ENCODE results near the gene OR2A1.
"Not testable (repeated sequence)": the region's sequence is repeated elsewhere in the genome, so short reads cannot be mapped to it uniquely, and the experiment has no call there.

Gene OR2A1

GRCh38 chr7:144311872-144312469 is at the start of gene OR2A1:
TSS of gene OR2A1 (plus strand) at chr7:144312419. CDS start at chr7:144318125, 5,706 bp downstream.
- DNase-seq = not testable (repeated sequence)

GRCh38 chr7:144264692-144265091 is 47.5 kb upstream of the OR2A1 start, which contains the start of gene OR2A7:
TSS of gene OR2A7 (minus strand) at chr7:144264792. CDS start at chr7:144259628, 5,164 bp downstream.
- not testable (repeated sequence) for DNase-seq

GRCh38 chr7:144269188-144269587 is 43.0 kb upstream of the OR2A1 start, which contains the start of gene CTAGE8:
TSS of gene CTAGE8 (minus strand) at chr7:144269288. CDS start at chr7:144269250, 38 bp downstream.
- DNase-seq = not testable (repeated sequence)

GRCh38 chr7:144275281-144275680 is 36.9 kb upstream of the OR2A1 start:
- DNase-seq = not testable (repeated sequence)

GRCh38 chr7:144280010-144280409 is 32.2 kb upstream of the OR2A1 start:
- not testable (repeated sequence) for DNase-seq

- not testable (repeated sequence) for DNase-seq
Measured at GRCh38 chr7:144281981-144282380, 30.2 kb upstream of the OR2A1 start.

GRCh38 chr7:144282490-144282889 is 29.7 kb upstream of the OR2A1 start:
- not testable (repeated sequence) for DNase-seq

GRCh38 chr7:144283716-144284115 is 28.5 kb upstream of the OR2A1 start:
- DNase-seq = not testable (repeated sequence)

- DNase-seq = not testable (repeated sequence)
Measured at GRCh38 chr7:144287171-144287784, 24.9 kb upstream of the OR2A1 start.

- DNase-seq = peak; percentile 19
Measured at GRCh38 chr7:144291607-144292006, 20.6 kb upstream of the OR2A1 start.

GRCh38 chr7:144292384-144293161 is 19.6 kb upstream of the OR2A1 start:
- DNase-seq = not testable (repeated sequence)

- DNase-seq = not testable (repeated sequence)
Measured at GRCh38 chr7:144293794-144294499, 18.3 kb upstream of the OR2A1 start.

GRCh38 chr7:144302578-144303303 is 9.5 kb upstream of the OR2A1 start:
- DNase-seq = not testable (repeated sequence)

GRCh38 chr7:144303607-144304006 is 8.6 kb upstream of the OR2A1 start:
- DNase-seq = not testable (repeated sequence)

GRCh38 chr7:144305156-144305555 is 7.1 kb upstream of the OR2A1 start:
- DNase-seq = not testable (repeated sequence)

- DNase-seq = not testable (repeated sequence)
Measured at GRCh38 chr7:144309702-144310101, 2.5 kb upstream of the OR2A1 start.

GRCh38 chr7:144311218-144311617 is 1.0 kb upstream of the OR2A1 start:
- DNase-seq = not testable (repeated sequence)

- not testable (repeated sequence) for DNase-seq
Measured at GRCh38 chr7:144317537-144317936, 5.3 kb downstream of the OR2A1 start.

- not testable (repeated sequence) for DNase-seq
Measured at GRCh38 chr7:144319547-144319946, 7.3 kb downstream of the OR2A1 start.

GRCh38 chr7:144321677-144322206 is 9.5 kb downstream of the OR2A1 start:
- not testable (repeated sequence) for DNase-seq

- not testable (repeated sequence) for DNase-seq
Measured at GRCh38 chr7:144323359-144323758, 11.1 kb downstream of the OR2A1 start.

GRCh38 chr7:144325868-144326267 is 13.6 kb downstream of the OR2A1 start:
- DNase-seq = not testable (repeated sequence)
